Smooth muscle cell of the umbilical artery (primary cell): ENCODE results near the gene ESPL1. TPM values are rescaled to one million over a fixed set of nuclear protein-coding genes. Genes with fewer than 3 reads are reported as not detected.

Experiments used
- total RNA-seq: library from RNA; depleted of rRNA; stranded (reverse); fragments of >200 nt; gene quantifications from 2 replicates; pipeline ENCODE4 v1.2.3, GENCODE V29; 2014

ESPL1 gene
- total RNA-seq: 0.59 and 5.3 TPM in 2 replicates

DNA sequence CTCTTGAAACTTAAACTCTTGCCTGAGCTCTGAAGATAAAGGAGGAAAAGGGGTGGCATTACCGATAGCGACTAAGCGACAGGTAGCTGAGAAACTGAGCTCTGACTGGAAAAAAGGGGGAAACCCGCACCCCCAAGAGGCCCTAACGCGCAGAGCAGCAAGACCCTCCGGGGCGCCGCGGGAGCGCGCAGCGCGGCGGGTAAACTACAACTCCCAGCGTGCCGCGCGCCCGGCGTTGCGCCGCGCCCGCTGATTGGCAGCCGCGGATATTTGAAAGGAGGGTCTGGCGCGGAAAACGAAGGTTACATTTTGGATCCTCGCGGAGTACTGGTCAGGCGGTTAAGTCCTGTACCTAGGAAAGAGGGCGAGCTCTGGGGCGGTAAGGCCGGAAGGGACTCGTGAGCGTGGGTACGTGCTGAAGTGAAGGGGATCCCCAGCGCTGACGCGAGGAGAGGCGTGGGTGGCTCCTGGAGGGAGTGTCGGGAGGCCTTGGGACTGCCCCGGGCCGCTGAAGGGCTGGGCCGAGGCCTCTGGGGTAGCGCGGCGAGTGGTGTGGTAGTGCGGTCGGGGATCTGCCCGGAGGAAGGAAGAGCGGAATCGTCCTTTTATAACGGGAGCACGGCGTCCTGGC lies at the start of gene ESPL1:
TSS of gene ESPL1 (plus strand) at position 301 of the 631 bp plus-strand sequence. CDS start 468 bp downstream, outside the sequence.

GRCh38 chr12:53231921-53232645 lies 36.0 kb upstream of the ESPL1 start, which contains the start of gene RARG:
Gene RARG, minus strand, starts transcription at chr12:53232209. Its CDS starts 4,664 bp downstream, at chr12:53227545.

GRCh38 chr12:53295070-53295890 lies 27.2 kb downstream of the ESPL1 start, which contains the start of gene PFDN5:
Gene PFDN5, plus strand, starts transcription at chr12:53295542. Its CDS starts 26 bp downstream, at chr12:53295568.

GRCh38 chr12:53299454-53300180 lies 31.5 kb downstream of the ESPL1 start, which contains the start of gene MYG1:
Gene MYG1, plus strand, starts transcription at chr12:53299695. Its CDS starts 43 bp downstream, at chr12:53299738.

GRCh38 chr12:53336181-53336681 lies 68.1 kb downstream of the ESPL1 start, which contains the start of gene SP7:
Gene SP7, minus strand, starts transcription at chr12:53336354. Its CDS starts 708 bp downstream, at chr12:53335646.

Other genes starting within 250 kb of the ESPL1 start
- 6.9 and 7.4 TPM in 2 replicates for gene TNS2, start 218.2 kb upstream of the ESPL1 start, total RNA-seq
- gene SPRYD3, start 188.9 kb upstream of the ESPL1 start, total RNA-seq: 24.9 and 25.1 TPM in 2 replicates
- 202 and 245 TPM in 2 replicates for gene IGFBP6, start 170.6 kb upstream of the ESPL1 start, total RNA-seq
- not detected in 2 replicates for gene SOAT2, start 164.8 kb upstream of the ESPL1 start, total RNA-seq
- gene ZNF740, start 87.6 kb upstream of the ESPL1 start, total RNA-seq: 11.6 and 14.8 TPM in 2 replicates
- gene CSAD, start 87.4 kb upstream of the ESPL1 start, total RNA-seq: 8.3 and 14.5 TPM in 2 replicates
- 0.30 and 0.42 TPM in 2 replicates for gene ITGB7, start 61.0 kb upstream of the ESPL1 start, total RNA-seq
- gene RARG, start 36.1 kb upstream of the ESPL1 start, total RNA-seq: 17.8 and 33.3 TPM in 2 replicates
- 189 and 681 TPM in 2 replicates for gene PFDN5, start 27.2 kb downstream of the ESPL1 start, total RNA-seq
- gene MYG1, start 31.4 kb downstream of the ESPL1 start, total RNA-seq: 27.6 and 31.7 TPM in 2 replicates
- 39.8 and 43.9 TPM in 2 replicates for gene AAAS, start 53.3 kb downstream of the ESPL1 start, total RNA-seq
- not detected in 2 replicates for gene SP7, start 68.1 kb downstream of the ESPL1 start, total RNA-seq
- gene SP1, start 111.9 kb downstream of the ESPL1 start, total RNA-seq: 24.1 and 37.1 TPM in 2 replicates
- not detected in 2 replicates for gene AMHR2, start 155.6 kb downstream of the ESPL1 start, total RNA-seq
- gene PRR13, start 173.4 kb downstream of the ESPL1 start, total RNA-seq: 20.2 and 23.7 TPM in 2 replicates
- 287 and 374 TPM in 2 replicates for gene PCBP2, start 183.8 kb downstream of the ESPL1 start, total RNA-seq
- gene MAP3K12, start 231.2 kb downstream of the ESPL1 start, total RNA-seq: 29.0 and 30.6 TPM in 2 replicates
- 29.1 and 34.1 TPM in 2 replicates for gene TARBP2, start 233.0 kb downstream of the ESPL1 start, total RNA-seq
- gene NPFF, start 239.2 kb downstream of the ESPL1 start, total RNA-seq: not detected in 2 replicates